Endothelial cell of umbilical vein (primary cell): Measurements from ENCODE around the gene SLC5A5.

ENCODE experiments used
- CTCF ChIP-seq, 2 donors: IDR thresholded peaks; 1 replicate in 1 of 2; 2 replicates in 1 of 2; pipeline ENCODE4 v1.5.1; 2011; ENCODE audit warnings: low read length in 2 of 2, mild to moderate bottlenecking in 2 of 2, moderate library complexity in 2 of 2, control low read depth in 1 of 2, inconsistent platforms in 1 of 2, low read depth in 1 of 2; ENCODE audit not compliant: insufficient read depth in 1 of 2; ENCODE audit errors: extremely low read depth in 1 of 2
- EZH2 ChIP-seq: IDR thresholded peaks from 2 replicates; pipeline ENCODE4 v1.6.1; 2012; ENCODE audit warnings: borderline replicate concordance, low read depth, mild to moderate bottlenecking, moderate library complexity, low read length, inconsistent platforms; ENCODE audit not compliant: severe bottlenecking
- GATA2 ChIP-seq: IDR thresholded peaks from 2 replicates; pipeline ENCODE4 v1.7.0; 2011; ENCODE audit warnings: low read depth, mild to moderate bottlenecking, moderate library complexity, mixed read lengths, low read length; ENCODE audit not compliant: insufficient read length, insufficient read depth
- POLR2A ChIP-seq: IDR thresholded peaks from 2 replicates; pipeline ENCODE4 v1.6.1; 2012; ENCODE audit warnings: low read depth, mild to moderate bottlenecking, control low read depth, low read length
- TF ChIP-seq, protein P1 (sequence below): IDR thresholded peaks from 2 replicates; pipeline ENCODE4 v1.6.1; 2011; ENCODE audit not compliant: insufficient read depth, insufficient read length

- TF ChIP-seq CTCF (IDR thresholded peaks at IDR 0.05; ENCODE audit: extremely low read depth in 1 of 2, insufficient read depth in 1 of 2, low read depth in 1 of 2, low read length in 2 of 2) (no peak), EZH2 (peak; percentile 88), GATA2 (no peak), POLR2A (no peak)
- TF ChIP-seq, protein P1, sequence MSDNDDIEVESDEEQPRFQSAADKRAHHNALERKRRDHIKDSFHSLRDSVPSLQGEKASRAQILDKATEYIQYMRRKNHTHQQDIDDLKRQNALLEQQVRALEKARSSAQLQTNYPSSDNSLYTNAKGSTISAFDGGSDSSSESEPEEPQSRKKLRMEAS = no peak
Observed at GRCh38 chr19:17871878-17872250, at the start of gene SLC5A5.
